NCI-H82 (cell line): ENCODE data around the gene ROR1.
"Not testable (repeated sequence)": the region's sequence is repeated elsewhere in the genome, so short reads cannot be mapped to it uniquely, and the experiment has no call there.

Experiments used
- DNase-seq: peaks from one replicate; lab custom pipeline; 2025; lab: John Stamatoyannopoulos, UW

Gene ROR1

DNA sequence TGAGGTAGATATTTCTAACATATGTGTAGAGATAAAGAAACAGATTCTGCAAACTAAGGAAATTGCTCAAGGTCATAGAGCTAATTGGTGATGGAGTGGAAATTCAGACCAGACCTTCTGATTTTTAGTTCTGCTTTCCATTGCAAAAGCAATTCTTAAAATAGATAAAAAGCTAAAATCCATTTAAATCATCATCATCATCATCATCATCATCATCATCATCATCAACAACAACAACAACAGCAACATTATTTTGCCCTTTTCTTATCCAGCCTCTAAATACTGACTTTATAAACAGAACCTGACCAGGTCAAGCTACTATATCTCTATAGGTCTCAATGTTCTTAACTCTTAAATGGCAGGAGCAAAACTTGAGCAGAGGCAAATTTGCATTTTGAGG is 14.0 kb upstream of the ROR1 start:
- DNase-seq: no peak

DNA sequence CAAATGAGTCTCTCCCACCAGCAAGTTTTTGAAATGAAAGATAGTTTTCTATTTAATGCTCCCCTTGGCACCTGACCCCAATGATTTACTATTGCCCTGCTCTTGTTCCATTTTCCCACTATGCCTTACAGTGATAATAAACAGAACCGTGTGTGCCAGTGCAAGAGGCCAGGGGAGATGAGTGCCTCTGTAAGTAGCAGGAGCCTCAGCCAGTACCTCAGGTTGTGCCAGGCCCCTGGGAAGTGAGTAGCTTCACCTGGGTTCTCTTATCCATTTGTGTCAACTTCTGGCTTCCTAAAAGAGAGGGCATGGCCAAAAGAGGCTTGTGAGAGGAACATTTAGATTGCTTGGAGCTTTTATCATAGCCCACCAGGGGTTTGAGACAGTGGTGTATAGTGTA is 3.4 kb upstream of the ROR1 start:
- no peak for DNase-seq

- DNase-seq: no peak
Observed at GRCh38 chr1:63772201-63772600, 1.6 kb upstream of the ROR1 start.

- DNase-seq: peak; percentile 35
Observed at GRCh38 chr1:63772876-63773275, 941 bp upstream of the ROR1 start.

DNA sequence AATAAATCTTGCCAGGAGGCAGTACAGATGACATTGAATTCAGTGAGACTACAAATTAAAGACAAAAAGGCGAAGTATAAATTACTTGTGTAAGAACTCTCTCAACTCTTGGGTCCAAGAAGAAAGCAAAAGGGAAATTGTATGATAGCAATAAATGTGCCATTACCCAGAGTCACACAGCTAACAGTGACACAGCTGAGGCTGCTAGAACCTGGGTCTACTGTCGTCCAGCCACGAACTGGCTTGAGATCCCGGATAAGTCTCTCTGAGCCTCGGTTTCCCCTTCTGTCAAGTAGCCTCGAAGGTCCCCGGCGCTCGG is 362 bp upstream of the ROR1 start:
- DNase-seq: no peak

- DNase-seq: peak; percentile 66
Observed at GRCh38 chr1:63774617-63775417, 1.0 kb downstream of the ROR1 start.

DNA sequence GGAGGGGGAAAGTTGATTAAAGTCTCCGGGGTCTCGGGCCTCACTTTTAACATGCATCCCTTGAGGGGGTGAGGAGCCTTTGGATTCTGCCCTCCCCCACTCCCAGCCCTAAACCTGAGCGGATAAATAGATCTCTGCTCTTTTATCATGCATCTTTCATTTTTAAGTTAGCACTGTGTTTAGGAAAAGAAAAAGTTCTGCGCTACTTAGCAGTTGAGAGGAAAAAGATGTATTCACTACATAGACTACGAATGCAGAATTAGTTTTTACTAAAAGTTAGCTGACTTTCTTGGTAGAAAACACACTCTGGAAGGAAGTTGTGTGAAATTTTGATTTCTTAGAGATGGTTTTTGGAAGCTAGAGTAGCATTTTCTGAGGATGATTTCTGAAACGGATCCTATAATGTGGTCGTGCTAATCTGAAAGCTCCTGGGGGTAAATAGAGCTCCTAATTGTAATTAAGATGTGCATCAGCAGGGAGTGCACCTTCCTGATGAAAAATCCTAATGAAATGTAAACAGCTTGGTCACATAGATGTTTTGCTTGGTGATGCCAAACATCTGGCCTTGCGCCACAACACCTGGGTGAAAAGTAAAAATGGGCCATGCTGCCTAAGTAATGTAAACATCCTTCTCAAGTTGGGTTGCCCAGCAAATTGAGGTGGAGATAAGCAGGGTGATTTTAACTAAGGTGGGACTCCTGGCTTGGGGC is 1.8 kb downstream of the ROR1 start:
- peak; percentile 31 for DNase-seq

DNA sequence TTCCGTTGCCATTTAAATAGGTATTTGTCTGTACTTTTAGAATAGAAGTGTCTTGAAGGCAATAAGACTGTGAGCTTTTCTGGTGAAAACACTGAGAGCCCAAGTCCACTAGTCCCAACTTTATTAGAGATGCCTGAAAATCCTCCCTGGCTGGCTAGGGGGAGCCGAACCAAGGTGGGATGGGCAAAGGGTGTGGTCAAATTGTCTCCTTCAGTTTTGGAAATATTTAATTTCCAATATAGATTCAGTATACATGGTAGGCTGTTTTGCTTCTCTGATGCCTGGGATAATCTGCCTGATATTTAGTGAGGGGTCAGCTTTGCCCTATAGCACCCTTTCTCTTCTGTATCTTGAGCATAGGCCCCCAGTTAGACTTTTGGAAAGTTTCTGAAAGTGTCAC is 3.5 kb downstream of the ROR1 start:
- DNase-seq: peak; percentile 15

GRCh38 chr1:63777965-63778880 is 4.4 kb downstream of the ROR1 start:
- no peak for DNase-seq

DNA sequence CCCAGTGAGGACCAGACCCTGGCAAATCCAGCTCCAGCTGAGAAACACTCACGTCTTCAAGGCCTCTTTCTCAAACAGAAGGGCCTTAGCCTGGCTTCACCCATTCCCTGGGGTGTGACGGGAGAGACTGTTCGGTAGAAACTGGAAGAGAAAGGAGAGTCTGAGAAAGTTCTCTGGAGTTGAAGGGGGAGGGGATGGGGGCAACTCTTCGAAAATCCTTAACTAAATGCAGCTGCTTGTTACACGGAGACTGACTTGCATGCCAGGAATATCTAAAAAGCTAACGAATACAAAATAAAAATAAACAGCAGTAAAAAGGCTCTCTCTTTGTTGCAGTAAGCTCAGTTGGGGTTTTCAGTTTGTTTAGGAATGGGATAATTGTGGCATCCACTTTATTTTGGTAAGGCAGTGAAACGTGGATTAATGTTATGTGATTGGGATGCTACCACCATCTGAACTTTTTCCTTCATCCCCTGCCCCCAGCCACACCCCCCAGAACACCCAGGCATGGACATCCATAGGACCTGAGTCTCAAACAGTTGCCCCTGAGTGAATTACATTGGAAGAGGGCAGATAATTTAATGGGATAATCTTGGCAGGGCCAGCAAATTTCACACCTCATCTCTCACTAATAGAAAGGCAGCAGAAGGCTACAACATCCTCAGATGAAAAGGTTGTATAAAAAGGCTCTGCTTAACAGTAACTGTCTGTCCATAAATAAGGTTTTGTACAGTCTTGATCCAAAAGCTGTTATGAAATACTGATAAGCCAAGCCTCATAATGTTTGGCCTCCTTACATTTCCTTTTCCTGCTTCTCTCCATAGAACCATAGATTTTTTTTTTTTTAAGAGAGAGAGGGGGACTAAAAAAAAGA is 5.8 kb downstream of the ROR1 start:
- DNase-seq: peak; percentile 57

DNA sequence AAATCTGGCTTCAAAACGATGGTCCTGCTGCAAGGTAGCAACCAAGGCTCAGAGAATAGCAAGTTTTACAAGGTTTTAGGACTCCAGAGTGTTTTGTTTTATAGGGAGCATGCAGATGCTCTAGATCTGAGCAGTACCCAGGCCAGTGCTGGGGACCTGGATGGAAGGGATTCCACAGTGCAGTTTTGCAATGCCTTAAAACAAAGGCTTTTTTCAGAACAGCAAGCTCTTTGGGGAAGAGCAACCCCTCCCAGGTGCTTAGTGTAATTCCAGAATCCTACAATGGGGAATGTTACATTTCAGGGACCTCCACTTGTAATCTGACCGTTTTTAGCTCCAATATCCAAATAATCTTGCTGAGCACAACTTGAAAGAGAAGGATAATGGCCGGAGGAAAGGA is 6.7 kb downstream of the ROR1 start:
- no peak for DNase-seq

- DNase-seq: no peak
Observed at GRCh38 chr1:63782982-63783381, 9.2 kb downstream of the ROR1 start.

GRCh38 chr1:63784083-63784482 is 10.3 kb downstream of the ROR1 start:
- no peak for DNase-seq

GRCh38 chr1:63784489-63785390 is 10.9 kb downstream of the ROR1 start:
- no peak for DNase-seq

GRCh38 chr1:63787270-63787669 is 13.5 kb downstream of the ROR1 start:
- not testable (repeated sequence) for DNase-seq

DNA sequence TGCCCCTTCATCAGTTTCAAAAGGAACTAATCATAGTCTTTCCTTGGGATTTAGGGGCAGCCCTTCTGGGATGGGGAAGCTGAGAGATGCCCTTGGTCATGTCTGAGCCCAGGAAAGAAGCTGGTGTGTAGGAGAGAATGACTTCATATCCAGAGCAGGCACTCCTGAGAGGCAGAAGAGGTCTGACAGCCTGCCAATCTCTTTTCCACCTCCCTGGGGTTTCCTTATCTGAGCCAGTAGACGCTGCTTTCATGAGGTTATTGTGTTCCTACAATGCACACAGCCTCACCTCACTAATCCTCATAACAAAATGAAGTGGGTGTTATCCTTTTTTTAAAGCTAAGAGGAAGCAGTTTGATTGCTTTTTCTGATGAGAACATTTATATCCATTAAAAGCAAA is 14.1 kb downstream of the ROR1 start:
- DNase-seq: peak; percentile 85

- DNase-seq: no peak
Observed at GRCh38 chr1:63789856-63790605, 16.2 kb downstream of the ROR1 start.

GRCh38 chr1:63790989-63791388 is 17.2 kb downstream of the ROR1 start:
- peak; percentile 56 for DNase-seq

DNA sequence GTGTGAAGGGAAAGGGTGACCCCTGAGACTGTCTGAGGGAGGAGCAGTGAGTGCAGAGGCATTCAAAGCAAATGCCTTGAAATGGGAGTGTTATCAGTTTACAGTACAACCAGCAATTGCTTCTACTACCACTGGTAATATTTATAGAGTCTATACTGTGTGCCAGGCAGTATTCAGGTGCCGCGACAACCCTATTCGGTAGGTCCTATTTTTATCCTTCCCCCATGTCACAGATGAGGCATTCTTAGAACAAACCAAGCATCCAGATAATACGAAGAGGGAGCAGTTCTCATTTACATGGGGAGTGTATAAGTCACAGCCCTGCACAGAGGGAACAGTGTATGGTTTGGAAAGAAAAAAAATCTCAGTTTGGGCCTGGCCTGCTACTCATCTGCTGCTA is 18.3 kb downstream of the ROR1 start:
- DNase-seq: no peak

- peak; percentile 98 for DNase-seq
Observed at GRCh38 chr1:63793741-63794240, 20.0 kb downstream of the ROR1 start.
